ENCODE results near the gene ELOVL2.
"Not testable (repeated sequence)": the region's sequence is repeated elsewhere in the genome, so short reads cannot be mapped to it uniquely, and the experiment has no call there.

Gene ELOVL2, protein sequence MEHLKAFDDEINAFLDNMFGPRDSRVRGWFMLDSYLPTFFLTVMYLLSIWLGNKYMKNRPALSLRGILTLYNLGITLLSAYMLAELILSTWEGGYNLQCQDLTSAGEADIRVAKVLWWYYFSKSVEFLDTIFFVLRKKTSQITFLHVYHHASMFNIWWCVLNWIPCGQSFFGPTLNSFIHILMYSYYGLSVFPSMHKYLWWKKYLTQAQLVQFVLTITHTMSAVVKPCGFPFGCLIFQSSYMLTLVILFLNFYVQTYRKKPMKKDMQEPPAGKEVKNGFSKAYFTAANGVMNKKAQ

DNA sequence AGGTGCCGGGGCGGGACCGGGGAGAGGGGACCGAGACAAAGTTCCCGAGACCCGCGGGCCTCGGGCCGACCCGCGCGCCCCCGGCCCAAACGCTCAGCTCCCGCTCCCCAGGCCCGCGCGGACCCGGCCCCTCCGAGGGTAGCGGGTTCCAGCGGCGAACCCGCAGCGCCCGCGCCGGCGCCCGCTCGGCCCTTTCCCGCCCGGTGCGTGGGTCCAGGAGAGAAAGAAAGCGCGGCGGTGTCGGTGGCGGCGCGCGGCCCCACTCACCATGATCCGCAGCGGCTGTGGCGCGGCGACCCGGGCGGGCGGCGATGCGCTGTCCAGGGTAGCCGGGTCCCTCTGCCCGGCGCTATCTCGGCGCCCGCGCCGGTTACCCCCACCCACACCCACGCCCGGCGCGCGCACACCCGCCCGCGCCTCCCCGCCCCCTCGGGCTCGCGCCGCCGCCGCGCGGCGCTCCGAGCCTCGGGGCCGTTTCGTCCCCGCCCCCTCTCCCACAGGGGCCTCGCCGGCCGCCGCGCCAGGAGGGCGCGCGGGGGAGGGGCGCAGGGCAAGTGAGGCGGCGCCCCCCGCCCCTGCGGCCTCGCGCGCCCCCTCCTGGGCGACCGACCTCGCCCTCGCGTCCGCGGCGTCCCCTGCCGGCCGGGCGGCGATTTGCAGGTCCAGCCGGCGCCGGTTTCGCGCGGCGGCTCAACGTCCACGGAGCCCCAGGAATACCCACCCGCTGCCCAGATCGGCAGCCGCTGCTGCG lies at the start of gene ELOVL2:
Gene ELOVL2 (minus strand): TSS at position 345 of the 751 bp plus-strand sequence. CDS start 75 bp downstream, at position 270.
- no peak for DNase-seq

DNA sequence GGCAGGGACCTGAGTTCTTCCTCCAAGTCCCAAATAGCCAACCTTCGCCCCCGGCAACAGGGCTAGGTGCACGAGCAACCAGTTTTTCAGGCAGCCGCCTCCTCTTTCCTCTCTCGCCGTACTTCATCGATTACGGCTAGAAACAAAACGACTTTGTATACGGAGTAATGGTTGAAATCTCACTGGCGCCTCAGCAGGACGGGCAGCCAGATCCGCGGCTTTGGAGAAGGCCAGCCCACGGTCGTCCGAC lies 49.2 kb upstream of the ELOVL2 start:
- DNase-seq = no peak

DNA sequence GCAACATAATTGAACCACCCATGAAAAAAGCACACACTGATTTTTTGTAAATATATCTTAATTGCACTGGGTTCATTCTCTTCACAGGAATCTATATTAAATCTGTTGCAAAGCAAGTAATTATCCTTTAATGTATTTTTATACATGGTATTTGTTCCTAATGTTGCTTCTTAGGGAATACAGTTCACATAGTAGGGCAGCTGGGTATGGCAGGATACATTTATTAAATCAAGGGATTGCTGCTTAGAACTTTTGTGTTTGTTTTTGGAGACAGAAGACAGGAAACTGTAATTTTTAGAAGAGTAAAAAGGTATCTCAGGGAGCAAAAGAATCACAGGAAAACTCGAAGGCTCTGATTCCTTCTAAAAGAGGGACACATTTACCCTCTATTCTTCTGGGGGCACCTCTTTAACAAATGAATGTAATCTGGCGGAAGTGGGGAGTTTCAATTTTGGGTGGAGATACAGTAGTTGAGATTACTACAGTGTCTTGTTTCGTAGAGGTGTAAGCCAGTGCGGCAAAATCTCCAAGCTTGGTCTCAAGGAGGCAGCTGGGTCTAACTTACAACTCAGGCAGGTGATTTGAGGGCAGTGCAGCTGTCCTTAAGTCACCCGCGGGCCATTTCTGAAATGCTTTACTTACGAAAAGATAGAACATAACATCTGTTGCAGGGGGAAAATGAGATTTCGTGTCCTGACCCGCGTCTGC lies 48.7 kb upstream of the ELOVL2 start:
- DNase-seq = peak; percentile 30

DNA sequence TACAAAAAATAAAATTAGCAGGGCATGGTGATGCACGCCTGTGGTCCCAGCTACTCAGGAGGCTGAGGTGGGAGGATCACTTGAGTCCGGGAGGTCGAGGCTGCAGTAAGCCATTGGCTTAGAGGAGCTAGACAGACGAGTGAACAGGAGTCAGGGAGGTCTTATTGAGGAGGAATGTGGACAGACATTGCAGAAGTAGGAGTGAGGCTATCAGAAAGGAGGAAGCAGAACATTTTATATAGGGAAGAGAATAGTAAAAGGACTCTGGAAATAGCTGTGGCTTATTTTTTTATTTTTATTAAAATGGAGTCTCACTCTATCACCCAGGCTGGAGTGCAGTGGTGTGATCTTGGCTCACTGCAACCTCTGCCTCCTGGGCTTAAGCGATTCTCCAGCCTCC lies 47.0 kb upstream of the ELOVL2 start:
- DNase-seq = not testable (repeated sequence)

DNA sequence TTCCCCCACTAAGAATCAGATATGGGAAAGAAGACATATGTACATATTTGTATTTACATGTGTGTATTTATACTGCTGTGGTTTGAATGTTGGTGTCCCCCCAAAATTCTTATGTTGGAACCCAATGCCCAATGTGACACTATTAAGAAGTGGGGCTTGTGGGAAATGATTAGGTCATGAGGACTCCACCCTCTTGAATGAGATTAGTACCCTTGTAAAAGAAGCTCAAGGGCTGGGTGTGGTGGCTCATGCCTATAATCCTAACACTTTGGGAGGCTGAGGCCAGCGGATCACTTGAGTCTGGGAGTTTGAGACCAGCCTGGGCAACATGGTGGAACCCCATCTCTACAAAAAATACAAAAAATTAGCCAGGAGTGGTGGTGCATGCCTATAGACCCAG lies 45.6 kb upstream of the ELOVL2 start:
- no peak for DNase-seq

DNA sequence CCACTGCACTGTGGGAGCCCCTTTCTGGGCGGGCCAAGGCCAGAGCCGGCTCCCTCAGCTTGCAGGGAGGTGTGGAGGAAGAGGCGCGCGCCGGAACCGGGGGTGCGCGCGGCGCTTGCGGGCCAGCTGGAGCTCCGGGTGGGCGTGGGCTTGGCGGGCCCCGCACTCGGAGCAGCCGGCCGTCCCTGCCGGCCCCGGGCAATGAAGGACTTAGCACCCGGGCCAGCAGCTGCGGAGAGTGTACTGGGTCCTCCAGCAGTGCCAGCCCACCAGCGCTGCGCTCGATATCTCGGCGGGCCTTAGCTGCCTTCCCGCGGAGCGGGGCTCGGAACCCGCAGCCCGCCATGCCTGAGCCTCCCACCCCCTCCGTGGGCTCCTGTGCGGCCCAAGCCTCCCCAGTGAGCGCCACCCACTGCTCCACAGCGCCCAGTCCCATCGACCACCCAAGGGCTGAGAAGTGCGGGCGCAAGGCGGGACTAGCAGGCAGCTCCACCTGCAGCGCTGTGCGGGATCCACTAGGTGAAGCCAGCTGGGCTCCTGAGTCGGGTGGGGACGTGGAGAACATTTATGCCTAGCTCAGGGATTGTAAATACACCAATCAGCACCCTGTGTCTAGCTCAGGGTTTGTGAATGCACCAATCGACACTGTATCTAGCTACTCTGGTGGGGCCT lies 43.2 kb upstream of the ELOVL2 start:
- not testable (repeated sequence) for DNase-seq

DNA sequence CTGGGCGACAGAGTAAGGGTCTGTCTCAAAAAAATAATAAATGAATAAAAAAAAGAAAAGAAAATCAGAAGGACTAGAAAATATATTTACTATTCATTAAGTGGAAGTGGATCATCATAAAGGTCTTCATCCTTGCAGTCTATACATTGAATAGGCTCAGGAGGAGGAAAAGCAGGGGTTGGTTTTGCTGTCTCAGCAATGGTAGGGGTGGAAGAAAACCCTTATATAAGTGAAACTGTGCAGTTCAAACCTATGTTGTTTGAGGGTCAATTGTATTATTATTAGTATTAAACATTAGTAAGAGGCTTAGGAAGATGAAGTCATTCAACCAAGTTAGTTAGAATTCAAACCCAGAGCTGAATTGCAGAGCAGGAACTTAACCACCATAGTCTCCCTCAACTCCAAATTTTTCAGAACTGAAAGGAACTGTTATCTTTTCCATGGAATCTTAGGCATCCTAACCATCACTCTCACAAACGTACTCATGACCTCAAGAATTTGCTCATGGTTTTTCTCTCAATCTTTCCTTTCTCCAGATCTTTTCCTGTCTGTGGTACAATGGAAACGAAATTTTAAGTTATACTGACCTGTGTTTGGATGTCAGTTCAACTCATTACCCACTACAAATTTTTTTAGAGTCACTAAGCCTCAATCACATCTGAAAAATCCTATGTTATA lies 41.8 kb upstream of the ELOVL2 start:
- no peak for DNase-seq

DNA sequence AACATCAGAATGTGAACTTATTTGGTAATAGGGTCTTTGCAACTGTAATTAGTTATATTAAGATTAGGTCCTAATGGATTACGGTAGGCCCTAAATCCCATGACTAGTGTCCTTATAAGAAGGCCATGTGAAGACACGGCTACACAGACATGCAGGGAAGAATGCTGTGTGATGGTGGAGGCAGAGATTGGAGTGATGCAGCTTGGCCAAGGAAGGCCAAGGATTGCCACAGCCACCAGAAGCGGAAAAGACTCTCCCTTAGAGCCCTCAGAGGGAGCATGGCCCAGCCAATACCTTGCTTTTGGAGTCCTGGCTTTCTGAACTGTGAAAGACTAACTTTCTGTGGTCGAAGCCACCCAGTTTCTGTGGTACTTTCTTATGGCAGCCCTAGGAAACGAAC lies 39.9 kb upstream of the ELOVL2 start:
- DNase-seq = no peak

DNA sequence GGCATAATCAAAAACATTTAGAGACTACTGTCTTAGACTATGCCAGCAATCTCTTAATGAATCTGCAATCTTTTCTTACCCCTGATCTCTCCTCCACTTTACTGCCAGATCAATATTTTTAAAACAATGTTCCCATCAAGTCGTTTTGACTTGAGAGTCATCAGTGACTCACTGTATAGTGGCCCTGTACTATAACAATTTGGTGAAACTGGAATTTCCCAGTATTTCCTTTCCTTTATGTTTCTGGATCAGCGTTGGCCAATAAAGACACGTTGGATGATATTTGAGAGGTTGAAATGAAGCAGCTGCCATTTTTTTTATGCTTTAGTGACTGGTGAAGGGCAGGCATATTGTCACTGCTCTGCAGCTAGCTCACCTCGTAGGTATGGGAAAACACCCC lies 39.4 kb upstream of the ELOVL2 start:
- no peak for DNase-seq

DNA sequence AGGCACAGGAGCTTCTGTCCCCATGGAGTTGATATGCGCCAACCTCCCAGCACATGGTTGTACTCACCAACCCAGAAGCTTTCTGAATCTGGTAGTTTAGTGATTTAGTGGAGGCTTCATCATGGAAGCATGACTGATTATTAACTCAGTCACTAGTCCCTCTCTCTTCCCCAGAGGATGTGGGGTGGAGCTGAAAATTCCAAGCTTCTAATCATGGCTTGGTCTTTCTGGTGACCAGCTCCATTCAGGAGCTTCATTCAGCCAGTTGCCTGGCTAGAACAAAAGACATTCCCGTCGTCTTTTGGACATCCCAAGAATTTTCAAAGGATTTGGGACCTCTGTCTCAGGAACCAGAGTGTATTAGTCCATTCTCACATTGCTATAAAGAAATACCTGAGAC lies 36.2 kb upstream of the ELOVL2 start:
- DNase-seq = no peak

DNA sequence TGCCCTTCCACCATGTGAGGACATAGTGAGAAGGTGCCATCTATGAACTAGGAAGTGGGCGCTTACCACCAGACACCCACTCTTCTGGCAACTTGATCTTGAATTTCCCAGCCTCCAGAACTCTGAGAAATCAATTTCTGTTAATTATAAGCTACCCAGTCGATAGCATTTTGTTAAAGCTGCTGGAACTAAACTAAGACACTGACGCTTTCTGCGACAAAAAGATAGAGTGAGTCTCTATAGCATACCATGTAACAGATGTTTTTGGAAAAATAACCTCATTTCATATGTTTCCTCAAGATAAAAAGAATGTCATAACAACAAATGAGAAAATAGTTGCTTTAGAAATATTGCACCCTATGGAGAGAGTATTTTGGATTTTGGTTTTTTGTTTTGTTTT lies 34.2 kb upstream of the ELOVL2 start:
- DNase-seq = no peak

DNA sequence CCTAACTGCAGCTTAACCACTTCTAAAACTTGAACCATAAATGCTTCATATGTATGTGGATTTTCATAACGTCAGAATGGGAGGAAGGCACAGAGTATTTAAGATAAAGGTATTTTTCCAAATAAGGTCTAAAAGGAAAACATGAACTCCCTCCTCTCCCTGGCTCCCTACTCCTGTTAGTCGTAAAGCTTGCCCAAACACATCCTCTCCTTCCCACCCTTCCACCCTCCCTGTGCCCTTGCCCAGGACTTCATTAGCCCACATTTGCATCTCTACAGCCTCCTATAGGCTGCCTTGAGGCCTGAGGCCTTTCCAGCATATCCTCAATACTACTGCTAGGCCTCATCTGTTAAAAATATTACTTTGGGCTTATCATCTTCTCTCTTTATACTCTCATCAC lies 32.4 kb upstream of the ELOVL2 start:
- DNase-seq = no peak

DNA sequence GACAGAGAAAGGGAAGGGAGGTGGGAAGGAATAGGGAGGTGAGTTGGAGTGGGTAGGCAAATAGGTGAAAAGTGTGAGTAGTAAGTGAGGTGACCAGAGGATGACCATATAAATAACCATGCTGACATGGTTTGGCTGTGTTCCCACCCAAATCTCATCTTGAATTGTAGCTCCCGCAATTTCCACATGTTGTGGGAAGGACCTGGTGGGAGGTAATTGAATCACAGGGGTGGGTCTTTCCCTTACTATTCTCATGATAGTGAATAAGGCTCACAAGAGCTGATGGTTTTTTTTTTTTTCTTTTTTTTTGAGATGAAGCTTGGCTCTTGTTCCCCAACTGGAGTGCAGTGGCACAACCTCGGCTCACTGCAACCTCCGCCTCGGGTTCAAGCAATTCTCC lies 28.0 kb upstream of the ELOVL2 start:
- no peak for DNase-seq

DNA sequence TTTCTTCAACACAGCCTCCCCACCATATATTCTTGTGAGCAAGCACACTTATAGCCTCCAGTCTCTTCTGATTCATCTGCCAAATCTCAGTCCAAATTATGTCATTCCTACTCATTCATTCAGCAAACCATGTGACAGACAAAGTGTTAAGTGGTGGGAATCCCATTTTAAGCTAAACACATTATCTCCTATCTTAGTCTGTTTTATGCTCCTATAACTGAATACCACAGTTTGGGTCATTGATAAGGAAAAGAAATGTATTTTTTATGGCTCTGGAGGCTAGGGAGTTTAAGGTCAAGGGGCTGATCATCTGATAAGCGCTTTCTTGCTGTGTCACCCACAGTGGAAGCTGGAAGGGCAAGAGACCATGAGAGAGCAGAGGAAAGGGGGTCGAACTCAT lies 25.7 kb upstream of the ELOVL2 start:
- no peak for DNase-seq

DNA sequence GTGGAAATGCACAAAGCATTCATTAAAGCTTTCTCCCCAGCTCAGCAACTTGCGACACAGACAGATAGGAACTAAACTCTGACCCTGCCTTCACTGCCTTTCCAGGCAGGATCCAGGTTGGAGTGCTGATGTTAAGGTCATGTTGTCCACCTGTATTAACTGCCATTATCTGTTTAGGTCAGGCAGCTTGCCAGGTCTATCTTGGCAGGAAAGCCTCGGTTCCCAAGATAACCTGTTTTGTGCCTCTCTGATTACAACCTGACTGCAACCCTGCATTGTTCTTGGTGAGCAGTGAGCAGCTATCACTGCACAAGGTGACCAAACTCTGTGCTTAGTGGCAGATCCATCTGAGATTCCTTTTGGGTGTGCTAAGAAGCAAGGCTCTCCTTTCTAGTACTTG lies 23.2 kb upstream of the ELOVL2 start:
- no peak for DNase-seq

DNA sequence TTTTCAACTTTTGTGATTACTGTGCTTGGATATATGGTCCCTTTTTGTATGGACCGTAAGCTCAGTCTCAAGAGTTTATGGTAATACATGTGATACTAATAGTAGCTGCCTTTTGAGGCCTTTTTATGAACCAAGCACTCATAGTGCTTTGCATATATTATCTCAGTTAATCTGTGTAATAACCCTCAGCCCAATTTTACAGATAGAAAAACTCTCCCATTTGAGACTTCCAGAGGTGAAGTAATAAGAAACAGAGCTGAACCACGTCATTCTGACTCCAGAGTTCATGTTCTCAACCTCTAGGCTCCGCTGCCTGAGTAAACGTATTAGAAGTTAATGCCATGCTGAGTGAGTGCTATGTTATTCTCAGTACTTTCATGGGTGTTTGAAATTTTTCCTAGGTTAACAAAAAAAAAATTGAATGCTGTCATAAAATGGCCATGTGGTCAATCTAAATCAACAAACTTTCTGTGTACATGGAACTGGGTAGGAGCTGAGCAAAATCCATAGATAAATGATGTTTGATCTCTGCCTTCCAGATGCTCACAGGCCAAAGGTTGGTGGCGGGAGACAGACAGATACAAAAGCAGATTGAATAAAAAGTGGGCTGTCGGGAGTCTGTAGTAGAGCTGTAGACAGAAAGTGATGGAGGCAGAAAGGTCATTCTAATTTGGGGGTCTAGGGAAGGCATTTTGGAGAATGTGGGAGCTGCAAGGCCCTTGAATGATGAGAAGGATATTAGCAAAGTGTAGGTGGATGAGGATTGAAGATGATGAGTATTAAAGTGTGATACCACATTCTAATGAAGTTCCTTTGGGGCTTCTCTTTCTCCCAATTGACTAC lies 22.6 kb upstream of the ELOVL2 start:
- no peak for DNase-seq

DNA sequence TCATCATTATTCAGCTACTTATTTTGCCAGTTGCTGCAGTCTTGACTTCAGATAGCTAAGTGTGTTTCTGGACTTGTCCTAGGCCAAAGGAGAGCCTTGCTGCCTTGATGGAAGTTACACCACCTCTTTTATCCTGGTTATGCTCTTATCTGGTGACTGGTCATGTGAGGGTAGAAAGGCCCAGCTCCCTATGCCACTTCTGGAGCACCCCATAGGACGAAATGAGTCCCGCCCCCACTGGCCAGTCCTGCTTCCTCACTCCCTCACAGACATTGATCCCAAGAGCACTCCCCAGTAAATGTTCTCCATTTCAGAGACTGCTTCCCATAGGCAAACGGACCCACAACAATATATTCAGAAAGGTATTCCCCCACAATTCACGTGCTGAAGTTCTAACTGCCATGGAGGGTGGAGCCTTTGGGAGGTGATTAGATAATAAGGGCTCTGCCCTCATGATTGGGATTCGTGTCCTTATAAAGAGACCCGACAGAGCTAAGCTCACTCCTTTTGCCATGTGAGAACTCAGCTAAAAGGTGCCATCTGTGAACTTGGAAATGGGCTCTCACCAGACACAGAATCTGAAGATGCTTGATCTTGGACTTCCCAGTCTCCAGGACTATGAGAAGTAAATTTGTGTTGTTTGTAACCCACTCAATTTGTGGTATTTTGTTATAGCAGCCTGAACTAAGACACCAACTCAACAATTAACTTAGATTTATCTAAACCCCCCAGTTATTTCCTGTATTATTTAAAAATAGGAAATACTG lies 21.5 kb upstream of the ELOVL2 start:
- DNase-seq = no peak

DNA sequence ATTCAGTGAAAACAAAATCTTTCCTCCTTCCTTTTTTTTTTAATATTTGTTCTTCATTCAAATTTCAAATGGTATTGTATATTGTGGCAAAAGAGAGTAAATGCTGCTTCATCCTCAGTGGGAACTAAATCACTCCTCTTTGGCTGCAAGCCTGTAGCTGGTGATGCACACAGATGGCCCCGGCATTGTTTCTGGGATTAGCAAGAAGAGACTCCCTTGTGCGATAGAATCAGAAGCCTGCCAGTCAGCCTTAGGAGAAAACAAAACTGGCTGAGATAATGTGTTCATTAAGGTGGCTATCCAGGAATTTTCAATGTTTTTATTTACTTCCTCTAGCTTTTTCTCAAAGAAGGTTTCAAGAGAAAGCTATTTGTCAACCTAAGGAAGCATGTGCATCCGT lies 20.7 kb upstream of the ELOVL2 start:
- no peak for DNase-seq

DNA sequence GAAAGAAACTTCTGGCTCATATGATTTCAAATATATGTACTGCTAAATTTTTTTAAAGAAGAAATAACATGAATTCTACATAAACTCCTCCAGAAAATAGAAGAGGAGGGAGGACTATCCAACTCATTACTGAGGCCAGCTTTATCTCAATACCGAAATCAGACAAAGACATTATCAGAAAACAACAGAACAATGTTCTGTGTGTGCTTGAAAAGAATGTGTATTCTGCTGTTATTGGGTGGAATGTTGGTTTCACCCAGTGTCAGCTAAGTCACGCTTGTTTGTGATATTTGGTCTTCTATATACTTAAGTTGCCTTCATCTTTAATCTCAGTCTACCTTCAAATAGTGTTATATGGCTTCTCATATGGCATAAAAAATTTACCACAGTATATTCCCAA lies 18.6 kb upstream of the ELOVL2 start:
- no peak for DNase-seq

DNA sequence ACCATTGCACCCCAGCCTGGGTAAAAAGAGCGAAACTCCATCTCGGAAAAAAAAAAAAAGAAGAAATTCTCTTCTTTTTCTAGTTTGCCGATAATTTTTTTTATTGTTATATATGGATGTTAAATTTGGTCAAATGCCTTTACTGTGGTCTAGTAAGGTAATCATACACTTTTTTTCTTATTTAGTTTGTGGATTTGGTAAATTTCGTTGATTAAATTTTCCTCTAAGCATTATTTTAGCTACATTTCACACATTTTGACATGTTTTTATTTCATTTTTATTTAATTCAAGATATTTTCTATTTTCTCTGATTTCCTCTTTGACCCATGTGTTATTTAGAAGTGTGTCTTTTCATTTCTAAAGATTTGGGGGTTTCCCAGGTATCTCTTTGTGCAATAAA lies 18.0 kb upstream of the ELOVL2 start:
- DNase-seq = no peak

DNA sequence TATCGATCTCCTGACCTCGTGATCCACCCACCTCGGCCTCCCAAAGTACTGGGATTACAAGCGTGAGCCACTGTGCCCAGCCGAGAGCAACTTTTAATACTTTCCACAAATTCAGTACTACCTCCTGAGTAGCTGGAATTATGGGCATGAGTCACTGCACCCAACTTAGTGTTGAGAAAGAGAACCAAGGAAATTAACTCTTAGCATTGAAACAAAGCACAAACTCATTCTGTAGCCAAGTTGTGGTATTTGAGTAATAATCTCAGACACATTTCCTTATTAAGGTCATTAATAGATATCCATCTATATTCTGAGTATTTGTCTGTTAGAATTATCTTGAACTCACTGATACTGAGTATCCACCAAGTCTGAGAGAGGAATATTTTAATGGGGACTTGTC lies 14.3 kb upstream of the ELOVL2 start:
- DNase-seq = no peak

Measured in activated gamma-delta T cell treated with Interleukin-2 at 50 U/mL for 16 hours (primary cell).